BE2C (cell line): ENCODE data around the gene TFRC.
A peak's percentile ranks its signal among the peaks of the same experiment; 100 is the strongest.
"Not testable (repeated sequence)": the region's sequence is repeated elsewhere in the genome, so short reads cannot be mapped to it uniquely, and the experiment has no call there.

Source experiments
- DNase-seq: peaks from one replicate; pipeline ENCODE4 v3.0.0-alpha.2; 2020
- H3K27me3 ChIP-seq: fragments of 250-450 bp; sonication (Bioruptor Pico); 2 replicates; pipeline ENCODE4 v1.5.1; 2020; ENCODE audit warnings: mild to moderate bottlenecking
- H3K36me3 ChIP-seq: fragments of 250-450 bp; sonication (Bioruptor Pico); 2 replicates; pipeline ENCODE4 v1.5.1; 2020; ENCODE audit warnings: mild to moderate bottlenecking
- H3K4me1 ChIP-seq: fragments of 250-450 bp; sonication (Bioruptor Pico); 2 replicates; pipeline ENCODE4 v1.5.1; 2020
- H3K4me3 ChIP-seq: 2 replicates; pipeline ENCODE4 v1.5.1; 2011; ENCODE audit warnings: low read depth, low read length
- H3K9me3 ChIP-seq: fragments of 250-450 bp; sonication (Bioruptor Pico); 2 replicates; pipeline ENCODE4 v1.5.1; 2020
- TF ChIP-seq, protein P1 (sequence below): IDR thresholded peaks from 2 replicates; pipeline ENCODE4 v1.5.1; 2012; ENCODE audit warnings: mild to moderate bottlenecking, low read depth, low read length

The TFRC gene

DNA sequence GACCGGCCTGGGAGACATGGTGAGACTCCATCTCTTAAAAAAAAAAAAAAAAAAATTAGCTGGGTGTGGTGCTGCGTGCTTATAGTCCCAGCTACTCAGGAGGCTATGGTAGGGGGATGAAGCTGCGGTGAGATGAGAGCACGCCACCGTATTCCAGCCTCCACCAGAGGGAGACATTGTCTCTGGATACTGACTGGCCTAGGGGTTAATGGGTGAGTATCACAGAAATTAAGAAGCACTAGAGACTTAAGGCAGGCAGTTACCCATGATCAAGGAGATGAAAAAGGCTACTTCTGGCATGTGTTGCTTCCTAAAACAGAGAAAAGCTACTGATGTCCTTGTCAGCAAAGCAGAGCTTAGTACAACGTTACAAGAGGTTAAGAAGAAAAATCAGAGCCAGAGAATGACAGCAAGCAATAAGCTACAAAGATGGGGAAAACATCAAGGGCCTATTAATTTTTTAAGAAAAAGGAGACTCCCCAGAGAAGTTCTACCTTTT lies 8.6 kb downstream of the TFRC start:
- H3K4me1 ChIP-seq = no peaks in the 10 kb centered on the region
- DNase-seq = peak; percentile 70
- H3K27me3 ChIP-seq = no peaks in the 10 kb centered on the region
- peaks cover 78% of the 10 kb centered on the region for H3K36me3 ChIP-seq
- TF ChIP-seq, protein P1, sequence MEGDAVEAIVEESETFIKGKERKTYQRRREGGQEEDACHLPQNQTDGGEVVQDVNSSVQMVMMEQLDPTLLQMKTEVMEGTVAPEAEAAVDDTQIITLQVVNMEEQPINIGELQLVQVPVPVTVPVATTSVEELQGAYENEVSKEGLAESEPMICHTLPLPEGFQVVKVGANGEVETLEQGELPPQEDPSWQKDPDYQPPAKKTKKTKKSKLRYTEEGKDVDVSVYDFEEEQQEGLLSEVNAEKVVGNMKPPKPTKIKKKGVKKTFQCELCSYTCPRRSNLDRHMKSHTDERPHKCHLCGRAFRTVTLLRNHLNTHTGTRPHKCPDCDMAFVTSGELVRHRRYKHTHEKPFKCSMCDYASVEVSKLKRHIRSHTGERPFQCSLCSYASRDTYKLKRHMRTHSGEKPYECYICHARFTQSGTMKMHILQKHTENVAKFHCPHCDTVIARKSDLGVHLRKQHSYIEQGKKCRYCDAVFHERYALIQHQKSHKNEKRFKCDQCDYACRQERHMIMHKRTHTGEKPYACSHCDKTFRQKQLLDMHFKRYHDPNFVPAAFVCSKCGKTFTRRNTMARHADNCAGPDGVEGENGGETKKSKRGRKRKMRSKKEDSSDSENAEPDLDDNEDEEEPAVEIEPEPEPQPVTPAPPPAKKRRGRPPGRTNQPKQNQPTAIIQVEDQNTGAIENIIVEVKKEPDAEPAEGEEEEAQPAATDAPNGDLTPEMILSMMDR = peak; percentile 93
- H3K9me3 ChIP-seq = no peaks in the 10 kb centered on the region
- no peak overlapping the region for H3K4me3 ChIP-seq

DNA sequence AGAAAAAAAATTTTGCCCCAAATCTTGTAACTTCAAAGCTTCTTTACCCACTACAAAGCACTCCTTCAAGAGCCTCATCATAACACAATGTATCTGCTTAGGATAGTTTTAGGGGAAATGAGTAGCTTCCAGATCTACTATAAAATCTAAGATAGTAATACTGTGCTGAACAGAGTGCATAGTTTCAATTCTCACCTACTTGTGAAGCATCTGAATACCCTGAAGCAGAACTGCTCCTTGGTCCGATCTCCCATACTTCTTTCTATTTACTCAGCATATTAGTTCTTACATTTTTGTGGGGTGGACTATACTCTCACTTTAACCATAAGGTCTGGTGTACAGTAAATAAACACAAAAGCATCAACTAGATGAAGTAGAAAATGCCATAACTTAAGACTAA lies 9.6 kb downstream of the TFRC start:
- no peaks in the 10 kb centered on the region for H3K27me3 ChIP-seq
- TF ChIP-seq, protein P1 = no peak
- no peak for DNase-seq
- no peaks in the 10 kb centered on the region for H3K4me1 ChIP-seq
- H3K4me3 ChIP-seq = no peak overlapping the region
- no peaks in the 10 kb centered on the region for H3K9me3 ChIP-seq
- peaks cover 88% of the 10 kb centered on the region for H3K36me3 ChIP-seq

DNA sequence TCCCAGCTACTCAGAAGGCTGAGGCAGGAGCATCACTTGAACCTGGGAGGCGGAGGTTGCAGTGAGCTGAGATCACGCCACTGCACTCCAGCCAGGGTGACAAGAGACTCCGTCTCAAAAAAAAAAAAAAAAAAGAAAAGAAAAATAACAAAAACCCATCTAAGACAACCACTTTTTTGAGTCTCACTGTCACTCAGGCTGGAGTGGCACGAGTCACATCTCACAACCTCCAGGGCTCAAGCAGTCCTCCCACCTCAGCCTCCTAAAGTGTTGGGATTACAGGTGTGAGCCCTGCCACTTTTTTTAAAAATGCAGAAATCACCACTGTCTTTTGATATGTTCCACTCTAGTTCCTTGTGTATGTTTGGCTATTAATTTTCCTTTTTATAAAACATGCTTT lies 13.1 kb downstream of the TFRC start:
- not testable (repeated sequence) for DNase-seq
- H3K36me3 ChIP-seq = peaks cover 97% of the 10 kb centered on the region

DNA sequence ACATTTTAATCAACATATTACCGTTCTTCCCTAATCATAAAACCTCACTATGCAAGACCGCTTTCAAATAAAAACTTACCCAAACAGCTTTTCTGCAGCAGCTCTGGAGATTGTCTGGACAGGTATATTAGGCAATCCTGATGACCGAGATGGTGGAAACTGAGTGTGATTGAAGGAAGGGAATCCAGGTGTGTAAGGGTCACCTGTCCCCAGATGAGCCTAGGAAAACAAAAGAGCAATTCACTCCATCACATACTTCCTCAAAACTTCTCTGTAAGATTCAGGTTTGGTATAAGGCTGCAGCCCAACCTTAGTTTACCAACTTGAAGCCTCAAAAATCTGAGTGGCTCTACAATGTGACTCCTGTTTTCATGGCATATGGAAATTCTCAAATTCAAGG lies 14.5 kb downstream of the TFRC start:
- DNase-seq = no peak
- no peak overlapping the region for H3K4me3 ChIP-seq
- no peaks in the 10 kb centered on the region for H3K4me1 ChIP-seq
- no peaks in the 10 kb centered on the region for H3K9me3 ChIP-seq
- TF ChIP-seq, protein P1 = no peak
- peaks cover 97% of the 10 kb centered on the region for H3K36me3 ChIP-seq
- no peaks in the 10 kb centered on the region for H3K27me3 ChIP-seq

More for the DNA sequence above, 13.1 kb downstream of the TFRC start:
- not testable (repeated sequence) for H3K27me3 ChIP-seq, H3K4me3 ChIP-seq, H3K4me1 ChIP-seq, H3K9me3 ChIP-seq

DNA sequence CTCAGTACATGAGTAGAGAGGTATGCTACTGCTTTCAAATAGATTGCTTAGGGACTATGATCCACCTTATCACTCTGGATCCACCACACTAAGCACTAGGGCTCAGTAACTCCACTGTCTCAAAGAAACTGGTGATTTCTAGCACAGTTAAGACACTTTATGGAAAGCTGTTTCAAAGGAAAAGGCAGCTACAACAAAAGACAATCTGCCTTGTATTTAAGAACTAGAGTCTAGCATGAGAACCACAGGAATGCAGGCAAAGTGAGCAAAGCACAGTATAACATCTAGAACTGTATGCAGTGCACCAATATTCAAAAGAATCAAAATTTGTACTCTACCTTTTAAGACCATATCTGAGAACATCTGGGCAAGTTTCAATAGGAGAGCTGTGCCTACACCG lies 17.9 kb downstream of the TFRC start:
- no peaks in the 10 kb centered on the region for H3K9me3 ChIP-seq
- no peak overlapping the region for H3K4me3 ChIP-seq
- H3K27me3 ChIP-seq = no peaks in the 10 kb centered on the region
- TF ChIP-seq, protein P1 = no peak
- H3K4me1 ChIP-seq = no peaks in the 10 kb centered on the region
- peaks cover 93% of the 10 kb centered on the region for H3K36me3 ChIP-seq
- DNase-seq = no peak

DNA sequence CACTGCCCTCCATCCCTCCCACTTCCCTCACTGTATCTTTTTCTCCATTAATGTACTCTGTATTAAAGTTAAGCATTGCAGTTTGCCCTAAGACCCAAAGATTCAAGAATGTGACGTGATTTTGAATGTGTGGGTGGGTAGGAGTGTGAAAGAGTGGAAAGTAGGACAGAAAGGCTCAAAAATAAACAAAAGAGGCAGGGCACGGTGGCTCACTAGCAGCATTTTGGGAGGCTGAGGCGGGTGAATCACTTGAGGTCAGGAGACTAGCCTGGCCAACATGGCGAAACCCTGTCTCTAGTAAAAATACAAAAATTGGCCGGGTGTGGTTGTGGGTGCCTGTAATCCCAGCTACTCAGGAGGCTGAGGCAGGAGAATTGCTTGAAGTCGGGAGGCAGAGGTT lies 18.4 kb downstream of the TFRC start:
- Histone ChIP-seq H3K4me3 (no peak overlapping the region), H3K4me1 (no peaks in the 10 kb centered on the region), H3K9me3 (no peaks in the 10 kb centered on the region), H3K27me3 (no peaks in the 10 kb centered on the region), H3K36me3 (peaks cover 95% of the 10 kb centered on the region)
- TF ChIP-seq, protein P1 = no peak
- no peak for DNase-seq

DNA sequence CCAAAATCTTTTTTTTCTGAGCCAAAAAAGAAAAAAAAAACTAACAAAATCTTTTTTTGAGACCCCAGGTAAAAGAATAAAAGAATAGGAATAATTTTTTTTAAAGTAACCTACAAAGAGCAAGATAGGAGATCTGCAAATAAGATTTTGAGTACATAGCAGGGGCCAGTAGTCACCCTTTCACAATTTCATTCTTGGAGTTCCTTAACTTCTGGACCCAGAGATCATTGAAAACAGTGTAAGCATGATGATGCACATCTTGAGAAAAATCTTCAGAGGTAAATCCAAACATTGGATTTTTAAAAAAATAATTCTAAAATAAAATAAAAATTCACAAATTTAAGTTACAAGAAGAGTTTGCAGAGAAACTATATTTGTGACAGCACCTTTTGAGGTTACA lies 18.8 kb downstream of the TFRC start:
- H3K4me1 ChIP-seq = no peaks in the 10 kb centered on the region
- H3K36me3 ChIP-seq = peaks cover 95% of the 10 kb centered on the region
- DNase-seq = no peak
- no peaks in the 10 kb centered on the region for H3K27me3 ChIP-seq
- TF ChIP-seq, protein P1 = no peak
- no peaks in the 10 kb centered on the region for H3K9me3 ChIP-seq
- no peak overlapping the region for H3K4me3 ChIP-seq
